ENCODE results near the gene AUNIP.
A peak's percentile ranks its signal among the peaks of the same experiment; 100 is the strongest.

The AUNIP gene

DNA sequence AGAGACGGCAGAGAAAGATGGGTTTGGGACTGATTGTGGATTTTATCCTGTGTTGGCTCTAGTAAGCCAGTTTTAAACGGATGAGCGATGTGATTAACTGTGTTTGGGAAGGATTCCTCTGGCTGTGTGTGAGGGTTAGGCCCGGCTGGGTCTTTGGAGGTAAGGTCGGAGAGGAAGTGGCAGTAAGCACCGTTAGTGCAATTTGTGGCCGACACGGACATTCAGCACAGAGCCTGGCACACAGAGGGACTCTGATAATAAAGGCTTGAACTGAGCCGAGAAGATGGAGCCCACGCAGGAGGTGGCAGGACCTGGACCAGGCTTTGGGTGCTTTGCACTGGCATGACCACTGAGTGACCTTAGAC, 38.2 kb downstream of the AUNIP start:
- peak overlapping the region; percentile 86 for H2AFZ ChIP-seq
- no peaks in the 10 kb centered on the region for H3K36me3 ChIP-seq (ENCODE audit: control insufficient read depth, insufficient read depth, low read length)
- no peak overlapping the region for H3K9ac ChIP-seq
- H3K9me3 ChIP-seq (ENCODE audit: control insufficient read depth, low read length): no peaks in the 10 kb centered on the region
- peak overlapping the region; percentile 95 for H3K4me3 ChIP-seq (ENCODE audit: low read depth, low read length)
- peaks cover 4% of the 10 kb centered on the region for H3K79me2 ChIP-seq
- peak overlapping the region; percentile 98 for H3K4me2 ChIP-seq (ENCODE audit: low read length)
- H3K27ac ChIP-seq: peak overlapping the region; percentile 88
- H3K4me1 ChIP-seq: peaks cover 8% of the 10 kb centered on the region
- TF ChIP-seq CTCF (IDR thresholded peaks at IDR 0.05): no peak
- H3K27me3 ChIP-seq (ENCODE audit: control insufficient read depth, insufficient read depth, low read length): no peaks in the 10 kb centered on the region

DNA sequence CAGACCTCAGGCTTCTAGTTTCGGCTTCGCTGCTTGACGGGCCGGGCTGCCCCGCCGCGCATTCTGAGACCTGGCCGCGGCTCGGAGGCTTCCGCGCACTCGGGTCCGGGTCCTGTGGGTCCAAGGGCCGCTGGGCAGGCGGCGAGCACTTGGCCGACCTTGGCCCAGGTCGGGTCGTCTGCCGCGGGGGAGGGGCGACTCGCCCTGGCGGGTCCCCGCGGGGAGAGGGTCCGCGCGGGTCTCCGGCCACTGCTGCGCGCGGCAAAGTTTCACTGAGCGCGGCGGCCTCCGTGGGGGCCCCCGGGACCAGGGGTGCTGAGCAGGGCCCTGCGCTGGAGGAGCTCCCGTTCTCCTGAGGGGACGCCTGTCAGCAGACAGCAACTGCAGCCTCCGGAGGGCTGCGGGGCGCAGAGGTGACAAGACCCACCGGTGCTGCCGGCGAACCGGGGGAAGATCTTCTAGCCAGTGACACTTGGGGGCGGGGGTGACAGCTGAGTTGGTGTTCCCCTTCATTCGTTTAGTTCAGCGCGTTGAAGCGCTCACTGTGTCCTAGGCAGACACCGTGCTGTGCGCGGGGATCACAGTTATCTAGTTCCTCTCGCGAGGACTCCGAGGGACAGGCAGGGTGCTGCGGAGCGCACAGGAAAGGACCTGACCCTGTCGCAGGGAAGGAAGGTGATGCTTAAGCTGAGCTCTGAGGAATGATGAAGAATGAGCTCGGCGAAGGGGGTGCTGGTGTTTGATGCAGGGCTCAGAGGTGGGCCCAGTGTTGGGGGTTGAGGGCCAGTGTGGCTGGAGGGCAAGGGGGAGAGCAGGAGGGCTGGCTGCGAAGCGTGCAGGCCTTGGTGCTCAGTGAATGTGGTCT, 38.8 kb downstream of the AUNIP start:
- no peak for TF ChIP-seq CTCF (IDR thresholded peaks at IDR 0.05)
- peak overlapping the region; percentile 98 for H3K4me2 ChIP-seq (ENCODE audit: low read length)
- peak overlapping the region; percentile 95 for H3K4me3 ChIP-seq (ENCODE audit: low read depth, low read length)
- H3K9me3 ChIP-seq (ENCODE audit: control insufficient read depth, low read length): no peaks in the 10 kb centered on the region
- H3K4me1 ChIP-seq: peaks cover 8% of the 10 kb centered on the region
- H3K27me3 ChIP-seq (ENCODE audit: control insufficient read depth, insufficient read depth, low read length): no peaks in the 10 kb centered on the region
- peak overlapping the region; percentile 74 for H3K9ac ChIP-seq
- peak overlapping the region; percentile 88 for H3K27ac ChIP-seq
- peaks cover 4% of the 10 kb centered on the region for H3K79me2 ChIP-seq
- no peaks in the 10 kb centered on the region for H3K36me3 ChIP-seq (ENCODE audit: control insufficient read depth, insufficient read depth, low read length)
- H2AFZ ChIP-seq: peak overlapping the region; percentile 86

- peak within 1 kb of the TSS; percentile 95 for H3K4me3 ChIP-seq (ENCODE audit: low read depth, low read length)
Measured at GRCh38 chr1:25819491-25820246, 39.6 kb downstream of the AUNIP start, which contains the start of gene MTFR1L. Gene MTFR1L, plus strand, starts transcription at chr1:25819954. Its CDS starts 3,151 bp downstream, at chr1:25823105.

DNA sequence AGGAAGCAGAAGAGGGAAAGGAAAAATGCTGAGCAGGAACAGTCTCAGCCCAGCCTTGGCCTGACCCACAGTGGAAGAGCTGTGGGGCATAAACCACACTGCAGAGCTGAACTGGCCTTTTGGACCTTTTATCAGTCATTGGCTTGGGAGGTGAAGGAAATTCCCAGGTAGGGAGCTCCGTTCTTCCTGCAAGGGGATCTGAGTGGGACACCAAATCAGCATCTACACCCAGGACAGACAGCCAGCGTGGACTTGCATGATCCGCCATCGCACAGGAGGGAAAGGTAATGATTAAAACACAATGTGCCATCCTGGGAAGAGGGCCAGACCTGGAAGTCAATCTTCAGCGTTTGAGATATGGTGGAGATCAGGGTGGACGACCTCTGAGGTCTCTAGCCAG, 40.7 kb downstream of the AUNIP start:
- H3K9ac ChIP-seq: no peak overlapping the region
- H3K27me3 ChIP-seq (ENCODE audit: control insufficient read depth, insufficient read depth, low read length): no peaks in the 10 kb centered on the region
- no peak for TF ChIP-seq CTCF (IDR thresholded peaks at IDR 0.05)
- H3K9me3 ChIP-seq (ENCODE audit: control insufficient read depth, low read length): no peaks in the 10 kb centered on the region
- H3K79me2 ChIP-seq: peaks cover 4% of the 10 kb centered on the region
- no peaks in the 10 kb centered on the region for H3K36me3 ChIP-seq (ENCODE audit: control insufficient read depth, insufficient read depth, low read length)
- H3K4me2 ChIP-seq (ENCODE audit: low read length): peak overlapping the region; percentile 98
- no peak overlapping the region for H2AFZ ChIP-seq
- peak overlapping the region; percentile 88 for H3K27ac ChIP-seq
- peak overlapping the region; percentile 95 for H3K4me3 ChIP-seq (ENCODE audit: low read depth, low read length)
- H3K4me1 ChIP-seq: peaks cover 8% of the 10 kb centered on the region

More at GRCh38 chr1:25819491-25820246, 39.6 kb downstream of the AUNIP start, which contains the start of gene MTFR1L:
- peak within 1 kb of the TSS; percentile 86 for H2AFZ ChIP-seq
- peaks cover 8% of the 10 kb centered on the region for H3K4me1 ChIP-seq
- H3K27me3 ChIP-seq (ENCODE audit: control insufficient read depth, insufficient read depth, low read length): no peaks in the 10 kb centered on the region
- peak within 1 kb of the TSS; percentile 88 for H3K27ac ChIP-seq
- H3K4me2 ChIP-seq (ENCODE audit: low read length): peak within 1 kb of the TSS; percentile 98
- H3K9me3 ChIP-seq (ENCODE audit: control insufficient read depth, low read length): no peaks in the 10 kb centered on the region
- H3K36me3 ChIP-seq (ENCODE audit: control insufficient read depth, insufficient read depth, low read length): no peaks in the 10 kb centered on the region
- no peak for TF ChIP-seq CTCF (IDR thresholded peaks at IDR 0.05)
- H3K79me2 ChIP-seq: peaks cover 4% of the 10 kb centered on the region
- H3K9ac ChIP-seq: peak within 1 kb of the TSS; percentile 74

Data from parathyroid adenoma (tissue), 2 donors.